SK-N-DZ (cell line): Measurements from ENCODE around the gene YIPF4.
"Not testable (repeated sequence)": the region's sequence is repeated elsewhere in the genome, so short reads cannot be mapped to it uniquely, and the experiment has no call there.

ENCODE experiments used
- DNase-seq: peaks from one replicate; pipeline ENCODE4 v3.0.0-alpha.2; 2015; ENCODE audit warnings: low spot score

Gene YIPF4

DNA sequence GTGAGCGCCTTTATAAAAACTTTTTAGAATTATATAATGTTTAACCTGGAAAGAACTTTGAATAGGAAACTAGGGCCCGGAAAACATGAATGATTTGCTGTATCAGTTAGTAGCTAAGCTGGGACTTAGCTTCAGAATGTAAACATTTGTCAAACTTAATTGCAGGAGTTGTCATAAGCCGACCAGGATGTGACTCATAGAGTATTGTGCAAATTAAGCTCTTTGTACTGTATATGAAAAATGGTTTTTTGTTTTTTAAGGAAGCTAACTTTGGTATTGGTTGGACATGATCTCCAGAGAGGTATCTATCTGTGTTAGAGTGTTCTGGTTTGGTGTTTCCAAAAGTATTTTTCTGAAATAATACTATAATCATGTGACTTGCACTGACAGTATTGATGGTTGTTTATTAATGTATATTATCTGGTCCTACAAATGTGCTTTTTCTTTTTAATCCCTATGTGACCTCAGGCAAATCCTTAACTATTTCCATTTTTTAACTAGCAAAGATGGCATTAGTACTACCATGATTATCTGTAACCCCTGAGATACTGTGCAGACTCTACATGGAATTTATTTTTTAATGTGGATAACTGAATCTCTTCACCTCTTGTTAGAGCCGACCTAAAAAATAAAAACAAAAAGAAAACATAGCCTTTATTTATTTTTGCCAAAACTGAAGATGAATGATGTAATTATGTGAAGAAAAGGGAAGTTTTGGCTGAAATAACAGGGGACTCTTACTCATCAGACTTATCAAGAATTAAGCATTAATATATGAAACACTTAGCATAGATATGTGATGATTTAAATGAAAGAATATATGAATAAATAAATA, 11.7 kb downstream of the YIPF4 start:
- DNase-seq: no peak

DNA sequence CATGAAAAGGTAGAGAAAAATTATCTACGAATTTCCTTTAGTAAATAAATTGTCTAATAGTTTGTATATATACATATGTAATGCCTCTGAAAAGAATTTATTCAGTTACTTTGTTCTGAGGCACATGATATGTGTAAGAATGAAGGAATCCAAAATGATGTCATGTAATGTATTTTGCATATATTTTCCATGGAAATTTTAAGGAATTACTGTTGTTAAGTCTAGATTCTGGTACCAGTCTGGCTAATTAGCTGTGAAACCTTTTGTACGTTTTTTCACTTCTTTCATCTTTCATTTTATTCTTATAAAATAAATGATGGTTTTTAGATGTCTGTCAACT, 12.3 kb downstream of the YIPF4 start:
- no peak for DNase-seq

DNA sequence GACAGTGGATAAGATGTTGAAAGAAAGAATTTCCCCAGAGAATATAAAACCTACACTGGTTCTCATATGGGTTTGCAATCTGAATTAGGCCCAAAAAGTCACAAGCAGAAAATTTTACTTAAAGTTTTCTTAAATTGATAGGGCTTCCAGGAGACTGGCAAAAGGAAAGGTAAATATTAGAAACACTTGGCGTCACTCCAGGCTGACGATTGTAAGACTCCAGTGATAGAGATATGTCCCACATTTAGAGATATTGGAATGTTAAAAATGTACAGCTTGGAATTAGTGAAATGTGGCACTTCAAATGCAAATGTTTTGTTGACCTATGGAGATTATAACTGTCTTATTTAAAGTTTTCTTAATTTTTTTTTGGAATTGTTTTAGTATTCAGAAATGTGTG, 14.0 kb downstream of the YIPF4 start:
- no peak for DNase-seq

DNA sequence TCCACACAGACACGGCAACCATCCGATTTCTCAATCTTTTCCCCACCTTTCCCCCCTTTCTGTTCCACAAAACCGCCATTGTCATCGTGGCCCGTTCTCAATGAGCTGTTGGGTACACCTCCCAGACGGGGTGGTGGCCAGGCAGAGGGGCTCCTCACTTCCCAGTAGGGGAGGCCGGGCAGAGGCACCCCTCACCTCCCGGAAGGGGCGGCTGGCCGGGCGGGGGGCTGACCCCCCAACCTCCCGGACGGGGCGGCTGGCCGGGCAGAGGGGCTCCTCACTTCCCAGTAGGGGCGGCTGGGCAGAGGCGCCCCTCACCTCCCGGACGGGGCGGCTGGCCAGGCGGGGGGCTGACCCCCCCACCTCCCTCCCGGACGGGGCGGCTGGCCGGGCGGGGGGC, 15.8 kb downstream of the YIPF4 start:
- DNase-seq: not testable (repeated sequence)

DNA sequence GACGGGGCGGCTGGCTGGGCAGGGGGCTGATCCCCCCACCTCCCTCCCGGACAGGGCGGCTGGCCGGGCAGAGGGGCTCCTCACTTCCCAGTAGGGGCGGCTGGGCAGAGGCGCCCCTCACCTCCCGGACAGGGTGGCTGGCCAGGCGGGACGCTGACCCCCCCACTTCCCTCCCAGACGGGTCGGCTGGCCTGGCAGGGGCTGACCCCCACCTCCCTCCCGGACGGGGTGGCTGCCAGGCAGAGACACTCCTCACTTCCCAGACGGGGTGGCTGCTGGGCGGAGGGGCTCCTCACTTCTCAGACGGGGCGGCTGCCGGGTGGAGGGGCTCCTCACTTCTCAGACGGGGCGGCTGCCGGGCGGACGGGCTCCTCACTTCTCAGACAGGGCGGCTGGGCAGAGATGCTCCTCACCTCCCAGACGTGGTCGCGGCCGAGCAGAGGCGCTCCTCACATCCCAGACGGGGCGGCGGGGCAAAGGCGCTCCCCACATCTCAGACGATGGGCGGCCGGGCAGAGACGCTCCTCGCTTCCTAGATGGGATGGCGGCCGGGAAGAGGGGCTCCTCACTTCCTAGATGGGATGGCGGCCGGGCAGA, 16.4 kb downstream of the YIPF4 start:
- not testable (repeated sequence) for DNase-seq

DNA sequence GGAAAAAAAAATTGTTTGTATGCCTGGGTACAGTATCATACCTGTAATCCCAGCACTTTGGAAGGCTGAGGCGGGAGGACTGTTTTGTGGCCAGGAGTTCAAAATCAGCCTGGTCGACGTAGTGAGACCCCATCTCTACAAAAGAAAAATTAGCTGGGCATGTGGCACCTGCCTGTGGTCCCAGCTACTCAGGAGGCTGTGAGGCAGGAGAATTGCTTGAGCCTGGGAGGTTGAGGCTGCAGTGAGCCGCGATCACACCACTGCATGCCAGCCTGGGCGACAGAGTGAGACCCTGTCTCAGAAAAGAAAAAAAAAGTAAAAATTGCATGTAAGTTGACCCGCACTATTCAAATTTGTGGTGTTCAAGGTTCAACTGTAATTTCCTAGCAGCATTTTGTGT, 32.9 kb downstream of the YIPF4 start:
- DNase-seq: no peak

DNA sequence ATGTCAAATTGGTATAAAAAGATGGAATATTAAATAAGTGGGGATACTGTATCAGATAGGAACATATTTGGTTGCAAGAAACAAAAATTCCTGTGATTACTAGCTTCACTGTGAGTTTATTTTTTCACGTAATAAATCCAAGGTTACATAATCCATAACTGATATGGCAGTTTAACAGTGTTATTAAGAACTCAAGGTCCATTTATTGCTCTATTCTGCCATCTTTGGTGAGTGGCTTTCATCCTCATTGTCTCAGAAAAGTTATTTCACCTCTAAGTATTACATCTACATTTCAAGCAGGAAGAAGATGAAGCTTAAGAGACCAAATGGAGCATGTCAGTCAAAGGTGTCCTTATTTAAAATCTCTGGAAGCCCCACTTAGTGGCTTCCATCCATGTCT, 37.2 kb downstream of the YIPF4 start:
- DNase-seq: no peak

DNA sequence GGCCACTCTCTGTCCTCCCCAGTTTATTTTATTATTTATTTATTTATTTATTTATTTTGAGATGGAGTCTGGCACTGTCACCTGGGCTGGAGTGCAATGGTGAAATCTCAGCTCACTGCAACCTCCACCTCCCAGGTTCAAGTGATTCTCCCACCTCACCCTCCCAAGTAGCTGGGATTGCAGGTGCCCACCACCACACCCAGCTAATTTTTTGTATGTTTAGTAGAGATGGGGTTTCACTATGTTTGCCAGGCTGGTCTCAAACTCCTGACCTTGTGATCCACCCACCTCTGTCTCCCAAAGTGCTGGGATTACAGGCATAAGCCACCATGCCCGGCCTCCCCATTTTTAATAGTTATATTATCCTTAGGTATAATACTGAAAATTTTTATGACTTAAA, 51.0 kb downstream of the YIPF4 start:
- not testable (repeated sequence) for DNase-seq

DNA sequence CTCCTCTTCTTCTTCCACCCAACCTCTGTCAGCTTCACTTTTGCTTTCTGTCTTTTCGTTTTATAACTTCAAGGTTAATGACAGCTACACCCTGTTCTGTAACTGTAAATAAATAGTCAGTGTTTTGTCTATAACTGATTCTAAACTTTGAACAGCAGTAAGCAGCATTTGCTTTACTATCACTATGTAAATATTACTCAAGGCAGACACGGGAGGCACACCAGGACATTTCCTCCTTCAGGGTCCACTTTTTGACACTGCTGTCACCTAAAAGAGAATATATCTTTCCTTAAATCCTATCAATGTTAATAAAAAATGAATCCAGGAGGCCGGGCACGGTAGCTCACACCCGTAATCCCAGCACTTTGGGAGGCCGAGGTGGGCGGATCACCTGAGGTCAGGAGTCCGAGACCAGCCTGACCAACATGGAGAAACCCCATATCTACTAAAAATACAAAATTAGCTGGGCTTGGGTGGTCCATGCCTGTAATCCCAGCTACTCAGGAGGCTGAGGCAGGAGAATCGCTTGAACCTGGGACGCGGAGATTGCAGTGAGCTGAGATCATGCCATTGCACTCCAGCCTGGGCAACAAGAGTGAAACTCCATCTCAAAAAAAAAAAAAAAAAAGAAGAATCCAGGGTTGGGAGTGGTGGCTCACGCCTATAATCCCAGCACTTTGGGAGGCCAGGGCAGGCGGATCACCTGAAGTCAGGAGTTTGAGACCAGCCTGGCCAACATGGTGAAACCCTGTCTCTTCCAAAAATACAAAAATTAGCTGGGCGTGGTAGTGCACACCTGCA, 51.7 kb downstream of the YIPF4 start:
- not testable (repeated sequence) for DNase-seq

DNA sequence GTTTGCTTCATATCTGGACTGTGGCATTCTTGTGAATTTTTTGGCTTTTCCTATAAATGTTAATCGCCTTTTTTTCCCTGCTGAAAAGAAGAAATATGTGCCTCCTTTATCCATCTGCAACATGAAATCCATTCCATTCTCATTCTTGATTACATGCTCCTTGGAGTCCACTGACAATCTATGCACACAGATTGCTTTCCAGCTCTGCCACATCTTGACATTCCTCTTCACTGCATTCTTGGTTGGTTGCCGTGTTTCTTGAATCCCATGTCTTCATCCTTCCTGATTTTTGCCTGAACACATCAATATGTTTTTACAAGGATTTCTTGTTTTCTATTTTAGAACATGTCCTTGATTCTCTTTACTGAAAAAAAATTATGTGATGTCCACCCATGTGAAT, 52.4 kb downstream of the YIPF4 start:
- no peak for DNase-seq

DNA sequence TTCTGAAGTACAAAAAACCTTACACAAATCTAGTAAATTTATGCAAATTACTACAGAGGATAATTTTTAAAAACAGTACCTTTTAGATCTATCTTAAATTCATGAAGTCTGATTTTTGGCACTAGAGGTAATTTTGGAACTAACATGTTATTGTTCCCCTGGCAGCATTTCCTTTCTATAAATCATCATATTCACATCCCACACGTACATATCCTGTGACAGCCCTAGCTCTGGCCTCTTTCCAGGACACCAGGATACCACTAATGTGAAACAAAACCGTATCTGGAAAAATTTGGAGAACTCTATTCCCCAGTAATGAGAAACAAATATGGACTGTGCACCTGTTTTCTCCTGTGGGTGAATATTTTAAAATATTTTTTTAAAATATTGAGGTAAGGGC, 65.1 kb downstream of the YIPF4 start:
- DNase-seq: no peak

DNA sequence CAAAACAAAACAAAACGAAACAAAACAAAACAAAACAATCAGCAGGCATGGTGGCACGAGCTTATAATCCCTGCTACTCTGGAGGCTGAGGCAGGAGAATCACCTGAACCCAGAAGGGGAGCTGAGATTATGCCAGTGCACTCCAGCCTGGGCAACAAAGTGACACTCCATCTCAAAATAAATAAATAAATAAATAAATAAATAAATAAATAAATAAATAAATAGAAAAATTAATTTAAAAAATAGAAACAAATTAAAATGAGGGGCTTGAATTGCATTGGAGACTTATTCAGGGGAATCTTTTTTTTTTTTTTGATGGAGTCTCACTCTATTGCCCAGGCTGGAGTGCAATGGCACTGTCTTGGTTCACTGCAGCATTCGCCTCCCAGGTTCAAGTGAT, 73.1 kb downstream of the YIPF4 start:
- DNase-seq: not testable (repeated sequence)

DNA sequence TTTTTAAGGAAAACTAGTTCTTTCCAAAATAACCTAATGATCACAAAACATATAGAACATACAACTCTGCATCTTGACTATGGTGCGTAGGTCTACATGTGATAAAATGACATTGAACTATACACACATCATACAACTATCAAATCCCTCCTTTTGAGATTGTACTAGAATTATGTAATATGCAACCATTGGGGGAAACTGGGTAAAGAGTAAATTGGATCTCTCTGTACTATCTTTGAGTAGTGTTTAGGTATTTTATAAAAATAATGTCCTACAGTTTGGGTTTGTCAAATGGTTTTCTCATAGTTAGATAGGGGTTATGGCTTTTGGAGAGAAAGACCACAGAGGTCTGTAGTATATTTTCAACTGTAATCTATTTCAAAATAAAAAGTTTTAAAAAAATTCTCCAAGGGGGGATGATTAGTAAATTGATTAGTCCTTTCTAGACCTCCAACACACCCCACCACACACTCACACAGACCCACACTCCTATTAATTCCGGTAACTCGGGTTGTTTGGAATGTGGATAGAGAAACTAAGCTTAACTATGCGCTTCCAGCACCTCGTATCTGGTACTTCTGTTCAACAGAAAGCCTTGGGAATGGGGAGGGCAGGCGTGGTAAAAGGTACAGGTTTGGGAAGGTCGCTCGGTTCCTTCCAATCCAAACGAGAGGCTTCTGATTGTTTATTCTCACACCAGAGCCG, 78.4 kb downstream of the YIPF4 start:
- DNase-seq: no peak

DNA sequence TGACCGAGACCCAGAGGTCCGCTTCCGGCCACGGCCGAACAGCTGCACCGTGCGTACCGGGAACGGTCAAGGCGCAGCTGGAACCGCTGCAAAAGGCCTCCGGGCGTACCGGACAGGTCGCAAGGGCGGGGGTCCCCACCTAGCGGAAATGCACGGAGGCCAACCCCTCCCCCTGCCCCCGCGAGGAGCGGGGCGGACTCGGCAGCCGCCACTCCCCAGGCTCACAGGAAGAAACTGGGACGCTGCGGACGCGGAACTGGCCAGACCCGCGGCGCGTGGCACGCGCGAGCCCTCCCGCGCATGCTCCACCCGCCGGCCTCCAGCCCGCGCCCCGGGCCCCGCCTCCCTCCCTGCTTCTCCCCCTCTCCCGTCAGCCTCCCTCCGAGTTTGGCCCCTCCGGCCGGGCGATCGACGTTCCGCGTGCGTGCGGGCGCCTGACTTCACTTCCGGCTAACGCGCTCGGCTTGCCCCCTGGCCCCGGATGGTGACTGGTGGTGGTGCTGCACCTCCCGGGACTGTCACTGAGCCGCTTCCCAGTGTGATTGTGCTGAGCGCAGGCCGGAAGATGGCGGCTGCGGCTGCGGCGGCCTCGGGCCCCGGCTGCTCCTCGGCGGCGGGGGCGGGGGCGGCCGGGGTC, 79.1 kb downstream of the YIPF4 start, which contains the start of gene BIRC6:
TSS of gene BIRC6 (plus strand) at position 343 of the 637 bp plus-strand sequence. CDS start at position 482, 139 bp downstream.
- peak; percentile 97 for DNase-seq

DNA sequence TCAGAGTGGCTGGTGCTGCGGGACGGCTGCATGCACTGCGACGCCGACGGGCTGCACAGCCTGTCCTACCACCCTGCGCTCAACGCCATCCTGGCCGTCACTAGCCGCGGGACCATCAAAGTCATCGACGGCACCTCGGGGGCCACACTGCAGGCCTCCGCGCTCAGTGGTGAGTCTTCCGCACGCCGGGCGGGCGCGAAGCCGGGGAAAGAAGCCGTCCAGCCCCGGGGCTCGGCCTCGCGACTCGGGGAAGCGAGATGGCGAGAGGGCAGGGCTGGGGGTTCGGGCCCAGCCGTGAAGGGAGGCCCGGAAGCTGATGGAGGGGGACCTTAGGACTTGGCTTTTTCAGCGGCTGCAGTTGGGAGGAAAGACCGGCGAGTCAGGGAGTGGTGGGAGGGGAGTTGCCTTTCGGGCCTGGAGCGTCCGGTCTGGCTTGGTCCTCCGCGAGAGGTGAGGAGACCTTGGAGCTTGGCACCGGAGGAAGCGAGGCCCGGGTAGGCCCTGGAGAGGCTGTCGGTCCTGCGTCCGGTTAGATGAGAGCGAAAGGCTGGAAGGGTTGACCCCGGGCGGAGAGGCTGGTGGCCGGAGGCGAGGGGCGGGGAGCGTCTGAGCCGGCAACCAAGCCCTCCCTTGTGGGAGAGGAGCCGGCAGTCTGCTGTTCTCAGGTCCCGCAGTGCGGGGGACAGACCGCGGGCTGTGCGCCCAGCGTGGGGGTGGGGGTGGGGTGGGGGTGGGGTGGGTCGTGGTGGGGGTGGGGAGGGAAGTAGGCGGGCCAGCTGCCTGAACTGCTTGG, 79.8 kb downstream of the YIPF4 start:
- peak; percentile 31 for DNase-seq

DNA sequence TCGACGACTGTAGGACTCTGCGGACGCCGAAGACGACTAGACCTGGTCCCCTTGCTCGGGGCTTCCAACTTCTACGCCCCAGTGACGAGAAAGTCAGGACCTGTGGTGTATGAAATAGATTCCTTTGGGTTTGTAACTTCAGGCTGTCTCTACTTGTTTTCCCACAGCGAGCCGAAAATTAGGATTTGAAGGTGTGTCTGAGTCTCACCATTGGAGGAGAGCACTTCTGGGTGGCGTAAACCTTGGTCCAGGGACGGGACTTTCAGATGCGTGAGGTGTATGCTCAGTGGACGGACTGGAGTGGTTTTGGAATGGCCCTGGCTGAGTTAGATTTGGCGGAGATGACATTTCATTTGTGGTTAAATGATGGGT, 80.4 kb downstream of the YIPF4 start:
- peak; percentile 6 for DNase-seq

DNA sequence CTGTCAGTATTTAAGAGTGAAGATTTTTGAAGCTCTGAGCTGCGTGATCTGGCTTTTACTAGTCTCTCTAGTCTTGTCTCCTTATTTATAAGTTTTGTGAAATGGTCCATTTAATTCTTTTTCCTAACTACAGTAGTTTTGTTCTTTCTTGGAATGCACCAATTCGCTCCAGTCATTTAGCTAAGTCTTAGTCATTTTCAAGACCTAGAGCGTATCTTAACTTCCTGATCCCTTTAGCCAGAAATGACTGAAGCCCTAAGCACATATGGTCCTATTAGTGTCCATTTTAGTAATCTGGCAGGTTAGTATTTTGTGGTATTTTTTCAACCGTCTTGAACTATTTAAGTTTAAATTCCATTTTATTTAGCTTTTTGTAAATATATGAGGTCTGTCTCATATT, 82.7 kb downstream of the YIPF4 start:
- no peak for DNase-seq

DNA sequence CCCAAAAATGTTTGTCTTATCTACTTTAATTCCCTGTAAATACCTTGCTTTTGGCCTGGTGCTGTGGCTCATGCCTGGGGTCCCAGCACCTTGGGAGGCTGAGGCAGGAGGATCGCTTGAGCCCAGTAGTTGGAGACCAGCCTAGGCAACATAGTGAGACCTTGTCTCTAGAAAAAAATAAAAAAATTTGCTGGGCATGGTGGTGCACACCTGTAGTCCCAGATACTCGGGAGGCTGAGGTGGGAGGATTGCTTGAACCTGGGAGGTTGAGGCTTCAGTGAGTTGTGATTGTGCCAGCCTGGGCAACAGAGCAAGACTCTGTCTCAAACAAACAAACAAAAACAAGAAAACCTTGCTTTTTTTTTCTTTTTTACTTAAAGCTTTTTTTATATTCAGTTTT, 85.3 kb downstream of the YIPF4 start:
- DNase-seq: not testable (repeated sequence)

DNA sequence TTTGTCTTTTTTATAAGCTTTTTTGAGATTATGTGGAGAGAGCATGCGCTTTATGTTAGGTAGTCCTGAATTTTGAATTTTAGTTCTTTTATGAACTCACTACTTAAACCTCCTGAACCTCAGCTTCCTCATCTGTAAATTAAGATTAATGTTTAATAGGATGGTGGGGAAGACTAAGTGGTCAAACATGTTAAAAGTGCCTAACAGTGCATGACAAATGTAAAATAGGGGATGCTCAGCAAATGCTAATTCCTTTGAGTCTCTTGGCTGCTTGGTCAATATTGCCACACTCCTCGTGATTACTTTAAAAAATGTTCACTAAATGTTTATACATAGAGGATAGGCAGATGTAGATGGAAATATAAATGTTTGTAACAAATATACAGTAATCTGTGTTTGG, 85.9 kb downstream of the YIPF4 start:
- no peak for DNase-seq

DNA sequence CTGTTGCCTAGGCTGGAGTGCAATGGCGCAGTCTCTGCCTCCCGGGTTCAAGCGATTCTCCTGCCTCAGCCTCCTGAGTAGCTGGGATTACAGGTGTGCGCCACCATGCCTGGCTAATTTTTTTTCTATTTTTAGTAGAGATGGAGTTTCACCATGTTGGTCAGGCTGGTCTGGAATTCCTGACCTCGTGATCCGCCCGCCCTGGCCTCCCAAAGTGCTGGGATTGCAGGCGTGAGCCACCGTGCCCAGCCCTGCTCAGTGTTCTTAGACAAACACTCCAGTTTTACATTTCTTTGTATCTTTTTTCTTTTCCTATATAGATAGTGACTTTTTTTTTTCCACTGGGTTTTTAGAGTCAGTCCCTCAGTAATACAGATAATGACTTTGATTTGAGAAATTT, 86.6 kb downstream of the YIPF4 start:
- not testable (repeated sequence) for DNase-seq

DNA sequence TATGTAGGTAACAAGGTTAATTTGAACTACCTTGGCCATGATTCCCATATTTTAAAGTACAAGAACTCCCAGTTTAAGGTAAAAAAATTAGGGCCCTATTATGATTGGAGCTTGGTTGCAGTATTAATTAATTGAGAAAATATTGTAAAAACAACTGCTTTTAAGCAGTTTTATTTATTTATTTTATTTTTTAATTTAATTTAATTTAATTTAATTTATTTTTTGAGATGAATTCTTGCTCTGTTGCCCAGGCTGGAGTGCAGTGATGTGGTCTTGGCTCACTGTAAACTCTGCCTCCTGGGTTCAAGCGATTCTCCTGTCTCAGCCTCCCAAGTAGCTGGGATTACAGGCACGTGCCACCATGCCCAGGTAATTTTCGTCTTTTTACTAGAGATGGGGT, 88.0 kb downstream of the YIPF4 start:
- DNase-seq: not testable (repeated sequence)
